H1 (cell line): ENCODE results near the gene ADGRG7. TPM values are rescaled to one million over a fixed set of nuclear protein-coding genes. Genes with fewer than 3 reads are reported as not detected.

Experiments
- CTCF ChIA-PET: fragments of 300-600 bp; sonication (Branson Sonifier 250); formaldehyde crosslinking; loops from one replicate; lab custom pipeline; 2021; ENCODE audit not compliant: partially characterized antibody; lab: Charles Lee
- POLR2A ChIA-PET: fragments of 300-600 bp; sonication (Branson Sonifier 250); formaldehyde crosslinking; loops from one replicate; lab custom pipeline; 2021; ENCODE audit warnings: inconsistent platforms; ENCODE audit not compliant: partially characterized antibody; lab: Charles Lee
- DNase-seq, 2 experiments: peaks; one replicate each; pipeline versions ENCODE4 v3.0.0 to v3.0.0-alpha.2; 2010 to 2022; ENCODE audit warnings: low spot score in 2 of 2, low read depth in 1 of 2, mixed read lengths in 1 of 2
- FAIRE-seq: peaks from 2 replicates; lab custom pipeline; 2011; peaks lifted over from hg19 to GRCh38; lab: Jason Lieb, UNC
- H2AFZ ChIP-seq: 2 replicates; pipeline ENCODE4 v1.8.1; 2012; ENCODE audit warnings: low read length, inconsistent platforms
- H2AK5ac ChIP-seq: 2 replicates; pipeline ENCODE4 v1.6.1; 2013; ENCODE audit warnings: low read depth, low read length
- H2BK120ac ChIP-seq: replicated peaks from 2 replicates; pipeline ENCODE3; 2013; ENCODE audit warnings: low read depth, low read length, inconsistent platforms
- H2BK12ac ChIP-seq: 2 replicates; pipeline ENCODE4 v1.6.1; 2013; ENCODE audit warnings: low read depth, low read length
- H2BK15ac ChIP-seq: 2 replicates; pipeline ENCODE4 v1.6.1; 2013; ENCODE audit warnings: low read length
- H2BK20ac ChIP-seq: 2 replicates; pipeline ENCODE4 v1.6.1; 2013; ENCODE audit warnings: low read length
- H2BK5ac ChIP-seq: 2 replicates; pipeline ENCODE4 v1.6.1; 2013; ENCODE audit warnings: low read depth, low read length
- H3K14ac ChIP-seq: 2 replicates; pipeline ENCODE4 v1.6.1; 2013; ENCODE audit warnings: inconsistent platforms; ENCODE audit not compliant: insufficient read length
- H3K18ac ChIP-seq: 2 replicates; pipeline ENCODE4 v1.6.1; 2013; ENCODE audit warnings: low read length; ENCODE audit errors: extremely low read depth
- H3K23ac ChIP-seq: 2 replicates; pipeline ENCODE4 v1.6.1; 2013; ENCODE audit warnings: inconsistent platforms; ENCODE audit not compliant: insufficient read length
- H3K23me2 ChIP-seq: 2 replicates; pipeline ENCODE4 v1.6.1; 2013; ENCODE audit warnings: low read depth, low read length
- H3K27ac ChIP-seq: 2 replicates; pipeline ENCODE4 v1.6.1; 2011; ENCODE audit warnings: low read depth, low read length, inconsistent platforms
- H3K27me3 ChIP-seq, 4 experiments: replicated peaks in 1 of 4; 1 replicate in 1 of 4; 2 replicates in 3 of 4; pipeline versions ENCODE4 v1.6.1 to v1.8.1; 2011 to 2013; ENCODE audit warnings: low read length in 3 of 4, mild to moderate bottlenecking in 3 of 4, inconsistent platforms in 2 of 4, mixed read lengths in 2 of 4, moderate library complexity in 1 of 4; ENCODE audit not compliant: control insufficient read depth in 3 of 4, insufficient read depth in 3 of 4; ENCODE audit errors: extremely low read depth in 1 of 4
- H3K36me3 ChIP-seq, 4 experiments: 2 replicates each; pipeline versions ENCODE4 v1.6.1 to v1.8.1; 2011 to 2013; ENCODE audit warnings: mild to moderate bottlenecking in 4 of 4, low read length in 3 of 4, moderate library complexity in 2 of 4, control low read depth in 1 of 4, inconsistent platforms in 1 of 4; ENCODE audit not compliant: insufficient read depth in 4 of 4, control insufficient read depth in 2 of 4
- H3K4ac ChIP-seq: replicated peaks from 2 replicates; pipeline ENCODE3; 2013; ENCODE audit warnings: low read length, low read depth, mixed read lengths, inconsistent platforms; ENCODE audit not compliant: insufficient read length
- H3K4me1 ChIP-seq, 4 experiments: replicated peaks in 1 of 4; 1 replicate in 1 of 4; 2 replicates in 3 of 4; pipeline versions ENCODE4 v1.6.1 to v1.8.1; 2011 to 2013; ENCODE audit warnings: low read length in 3 of 4, inconsistent platforms in 2 of 4, mixed read lengths in 1 of 4; ENCODE audit not compliant: insufficient read depth in 4 of 4, control insufficient read depth in 3 of 4
- H3K4me2 ChIP-seq, 2 experiments: 2 replicates each; pipeline versions ENCODE4 v1.6.1 to v1.8.1; 2011 to 2013; ENCODE audit warnings: low read depth in 2 of 2, low read length in 2 of 2, control low read depth in 1 of 2, inconsistent platforms in 1 of 2, mild to moderate bottlenecking in 1 of 2; ENCODE audit not compliant: insufficient read depth in 1 of 2
- H3K4me3 ChIP-seq, 4 experiments: fragments of 200-600, 300-600 bp in 1 of 4; sonication (generic), shearing (Covaris generic), sonication (Bioruptor Twin) in 1 of 4; 2 replicates each; pipeline versions ENCODE4 v1.5.1 to v1.8.1; 2011 to 2016; ENCODE audit warnings: low read length in 4 of 4, low read depth in 3 of 4, control low read depth in 2 of 4, inconsistent platforms in 2 of 4, mild to moderate bottlenecking in 2 of 4, mixed read lengths in 1 of 4, moderate library complexity in 1 of 4; ENCODE audit not compliant: insufficient read depth in 2 of 4; ENCODE audit errors: extremely low read depth in 1 of 4
- H3K56ac ChIP-seq: replicated peaks from 2 replicates; pipeline ENCODE3; 2013; ENCODE audit warnings: low read depth, mild to moderate bottlenecking, mixed read lengths, low read length, inconsistent platforms; ENCODE audit not compliant: insufficient read length
- H3K79me1 ChIP-seq: 2 replicates; pipeline ENCODE4 v1.6.1; 2013; ENCODE audit warnings: low read depth, low read length, control low read depth
- H3K79me2 ChIP-seq, 2 experiments: 2 replicates each; pipeline versions ENCODE4 v1.6.1 to v1.8.1; 2012 to 2013; ENCODE audit warnings: low read length in 2 of 2, mild to moderate bottlenecking in 2 of 2, inconsistent platforms in 1 of 2; ENCODE audit not compliant: insufficient read depth in 2 of 2, control insufficient read depth in 1 of 2
- H3K9ac ChIP-seq, 4 experiments: replicated peaks in 1 of 4; 1 replicate in 1 of 4; 2 replicates in 3 of 4; pipeline versions ENCODE4 v1.6.1 to v1.8.1; 2011 to 2013; ENCODE audit warnings: low read depth in 3 of 4, low read length in 3 of 4, control low read depth in 2 of 4, mild to moderate bottlenecking in 2 of 4, moderate library complexity in 2 of 4, inconsistent platforms in 1 of 4; ENCODE audit errors: extremely low read depth in 1 of 4
- H3K9me3 ChIP-seq, 2 experiments: 2 replicates each; pipeline versions ENCODE4 v1.6.1 to v1.8.1; 2012 to 2013; ENCODE audit warnings: mild to moderate bottlenecking in 2 of 2, moderate library complexity in 2 of 2, control low read depth in 1 of 2, inconsistent platforms in 1 of 2, low read depth in 1 of 2, low read length in 1 of 2, mixed read lengths in 1 of 2; ENCODE audit not compliant: insufficient read depth in 2 of 2
- H4K20me1 ChIP-seq, 2 experiments: replicated peaks in 1 of 2; 2 replicates each; pipeline versions ENCODE3 to v1.8.1; 2011 to 2013; ENCODE audit warnings: inconsistent platforms in 2 of 2, low read length in 2 of 2, mild to moderate bottlenecking in 1 of 2; ENCODE audit not compliant: insufficient read depth in 2 of 2, control insufficient read depth in 1 of 2
- H4K5ac ChIP-seq: 2 replicates; pipeline ENCODE4 v1.6.1; 2013; ENCODE audit warnings: low read length, low read depth, mixed read lengths, inconsistent platforms; ENCODE audit not compliant: insufficient read length
- H4K8ac ChIP-seq: 2 replicates; pipeline ENCODE4 v1.8.0; 2013; ENCODE audit warnings: mild to moderate bottlenecking, moderate library complexity, low read length, inconsistent platforms; ENCODE audit not compliant: insufficient read depth; ENCODE audit errors: extremely low read depth
- H4K91ac ChIP-seq: replicated peaks from 2 replicates; pipeline ENCODE3; 2013; ENCODE audit warnings: low read length, mixed read lengths, inconsistent platforms; ENCODE audit not compliant: insufficient read length
- BRCA1 ChIP-seq: IDR thresholded peaks from 2 replicates; pipeline ENCODE4 v1.6.1; 2012; ENCODE audit warnings: low read depth, low read length, improper control_type of control experiment
- CREB1 ChIP-seq: IDR thresholded peaks from 2 replicates; pipeline ENCODE4 v1.6.1; 2012; ENCODE audit warnings: inconsistent platforms
- EGR1 ChIP-seq: IDR thresholded peaks from 2 replicates; pipeline ENCODE4 v1.6.1; 2011; ENCODE audit warnings: low read depth, low read length, borderline replicate concordance
- KDM1A ChIP-seq: fragments of 200-600, 300-600 bp; sonication (generic); IDR thresholded peaks from 2 replicates; pipeline ENCODE4 v1.7.1; 2016; ENCODE audit warnings: mild to moderate bottlenecking, low read length, borderline replicate concordance
- POLR2A ChIP-seq, 2 experiments: IDR thresholded peaks; 1 replicate in 1 of 2; 2 replicates in 1 of 2; pipeline ENCODE4 v1.6.1; 2011; ENCODE audit warnings: low read depth in 2 of 2, low read length in 2 of 2, mild to moderate bottlenecking in 2 of 2; ENCODE audit errors: control extremely low read depth in 1 of 2
- RAD21 ChIP-seq, 2 experiments: IDR thresholded peaks in 1 of 2; conservative IDR thresholded peaks in 1 of 2; 2 replicates each; pipeline ENCODE4 v1.6.1; 2011; ENCODE audit warnings: low read depth in 2 of 2, low read length in 2 of 2, improper control_type of control experiment in 1 of 2, inconsistent platforms in 1 of 2, mild to moderate bottlenecking in 1 of 2, moderate library complexity in 1 of 2
- RFX5 ChIP-seq: IDR thresholded peaks from 2 replicates; pipeline ENCODE4 v1.6.1; 2011; ENCODE audit warnings: low read depth, low read length, improper control_type of control experiment, borderline replicate concordance
- SAP30 ChIP-seq: fragments of 300-600 bp; sonication (generic); IDR thresholded peaks from 2 replicates; pipeline ENCODE4 v1.7.1; 2012; ENCODE audit warnings: low read length, moderate library complexity, mild to moderate bottlenecking, inconsistent platforms; ENCODE audit not compliant: insufficient read depth, insufficient replicate concordance
- SIN3A ChIP-seq, 2 experiments: IDR thresholded peaks in 1 of 2; conservative IDR thresholded peaks in 1 of 2; 2 replicates each; pipeline ENCODE4 v1.6.1; 2011 to 2012; ENCODE audit warnings: low read length in 2 of 2, improper control_type of control experiment in 1 of 2, low read depth in 1 of 2, mild to moderate bottlenecking in 1 of 2
- SUZ12 ChIP-seq: fragments of 200-600 bp; sonication (generic); IDR thresholded peaks from 2 replicates; pipeline ENCODE4 v1.6.1; 2012; ENCODE audit warnings: mild to moderate bottlenecking, inconsistent platforms, low read length, moderate library complexity, mixed read lengths
- TCF12 ChIP-seq: IDR thresholded peaks from 2 replicates; pipeline ENCODE4 v1.6.1; 2011; ENCODE audit warnings: low read depth, mild to moderate bottlenecking, low read length
- YY1 ChIP-seq: IDR thresholded peaks from 2 replicates; pipeline ENCODE4 v1.6.1; 2011; ENCODE audit warnings: low read depth, mild to moderate bottlenecking, low read length
- WGBS, 2 experiments: shearing (Covaris generic) in 1 of 2; methylation state at CpG; one replicate each; pipeline versions ENCODE4 v1.1.6 to v1.1.7; 2013 to 2015; ENCODE audit warnings: low lambda C conversion rate in 2 of 2, mixed read lengths in 2 of 2, inconsistent platforms in 1 of 2, low coverage in 1 of 2, missing lambda C conversion rate in 1 of 2; ENCODE audit not compliant: insufficient replicate concordance in 2 of 2, insufficient coverage in 1 of 2, insufficient read length in 1 of 2; ENCODE audit errors: extremely low coverage in 1 of 2, missing lambda C conversion rate in 1 of 2; 5-methylcytosine and 5-hydroxymethylcytosine counted together
- polyA plus RNA-seq, 7 experiments: library from polyadenylated mRNA; depleted of rRNA in 3 of 7; stranded (reverse) in 5 of 7; unstranded in 2 of 7; fragments of >200 nt in 5 of 7; fragments of 200-250 nt in 2 of 7; gene quantifications; 1 replicate in 5 of 7; 2 replicates in 1 of 7; 4 replicates in 1 of 7; pipeline versions ENCODE4 v1.2.1 to v1.2.3, GENCODE V29; 2011 to 2013; ENCODE audit warnings: missing spikeins in 2 of 7, mixed read lengths in 2 of 7
- total RNA-seq: library from RNA; stranded (reverse); fragmentation: NEBNext Ultra II Directional; extraction: Animal tissue kit (Norgen Biotek cat#: 25700); gene quantifications from 2 replicates; pipeline ENCODE4 v1.2.1, GENCODE V29; 2021

Gene ADGRG7
- total and polyA plus RNA-seq, 2 of the 8 experiments (the other 6 are each of a cell fraction or from before 2014, with no cell fraction given), result not detected

DNA sequence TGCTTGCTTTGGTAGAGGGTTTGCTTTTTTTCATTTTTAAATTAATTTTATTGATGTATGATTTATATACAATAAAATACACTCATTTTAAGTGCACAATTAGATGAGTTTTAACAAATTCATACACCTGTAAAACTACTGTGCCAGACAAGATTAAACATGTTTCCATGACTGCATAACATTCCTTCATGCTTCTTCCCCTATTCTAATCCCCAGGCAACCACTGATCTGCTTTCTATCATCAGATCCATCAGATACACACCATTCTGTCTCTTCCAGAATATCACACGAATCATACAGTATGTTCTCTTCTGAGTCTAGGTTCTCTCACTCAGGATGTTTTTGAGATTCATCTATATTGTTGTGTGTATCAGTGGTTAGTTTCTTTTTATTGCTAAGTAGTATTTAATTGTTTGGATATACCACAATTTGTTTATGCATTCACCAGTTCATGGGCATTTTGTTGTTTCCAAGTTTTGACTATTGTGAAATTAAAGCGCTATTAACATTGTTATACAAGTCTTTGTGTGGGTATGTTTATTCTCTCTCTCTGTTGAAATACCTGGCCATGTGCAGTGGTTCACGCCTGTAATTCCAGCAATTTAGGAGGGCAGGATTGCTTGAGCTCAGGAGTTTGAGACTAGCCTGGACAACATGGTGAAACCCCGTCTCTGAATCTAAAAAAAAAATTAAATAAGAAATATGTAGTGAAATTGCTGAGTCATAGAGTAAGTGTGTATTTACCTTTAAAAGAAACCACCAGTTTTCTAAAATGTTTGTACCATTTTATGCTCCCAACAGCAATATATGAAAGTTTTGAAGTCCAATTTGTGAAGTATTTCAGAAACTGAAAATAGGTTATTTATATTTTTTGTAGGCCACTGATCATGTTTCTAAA, 92.9 kb downstream of the ADGRG7 start:
- Histone ChIP-seq H3K23ac (no peak overlapping the region), H3K18ac (no peak overlapping the region), H2BK120ac (no peak overlapping the region), H3K56ac (no peak overlapping the region), H2BK5ac (no peak overlapping the region), H3K14ac (no peak overlapping the region), H3K27ac (no peak overlapping the region), H3K4ac (no peak overlapping the region), H3K36me3 (no peaks in the 10 kb centered on the region), H2BK20ac (no peak overlapping the region), H4K5ac (no peak overlapping the region), H3K23me2 (no peaks in the 10 kb centered on the region), H2BK12ac (no peak overlapping the region), H3K27me3 (peaks cover 1 to 16% (median 7%) of the 10 kb centered on the region in 4 experiments; a peak in 6 of 7 replicates), H4K91ac (no peak overlapping the region), H2BK15ac (no peak overlapping the region), H3K9me3 (no peaks in the 10 kb centered on the region), H2AFZ (no peak overlapping the region), H3K79me2 (no peaks in the 10 kb centered on the region), H3K9ac (no peak overlapping the region), H4K8ac (no peak overlapping the region), H4K20me1 (no peaks in the 10 kb centered on the region), H3K4me1 (no peaks in the 10 kb centered on the region), H3K4me3 (no peak overlapping the region), H2AK5ac (no peak overlapping the region), H3K4me2 (no peak overlapping the region), H3K79me1 (no peaks in the 10 kb centered on the region)
- WGBS, 2 experiments, result 83% methylated on average over 4 of the region's 4 CpGs; no CpG with 5 or more reads in 1 of the 2 experiments
- ChIA-PET POLR2A (interaction anchor here (0.6 kb wide), 1 partner anchor 187 kb away, joined by 3 read pairs; no protein-coding TSS in a partner anchor), CTCF (no interaction called here)
- FAIRE-seq (no peak), DNase-seq (no peak)
- TF ChIP-seq SAP30 (no peak), EGR1 (no peak), CREB1 (no peak), POLR2A (IDR thresholded peaks at IDR 0.05; ENCODE audit: control extremely low read depth in 1 of 2, low read depth in 2 of 2, low read length in 2 of 2) (no peak), RAD21 (IDR thresholded peaks at IDR 0.05 in 1 of 2, conservative IDR thresholded peaks at IDR 0.05 in 1 of 2; ENCODE audit: low read depth in 2 of 2, low read length in 2 of 2) (no peak), SIN3A (conservative IDR thresholded peaks at IDR 0.05 in 1 of 2, IDR thresholded peaks at IDR 0.05 in 1 of 2; ENCODE audit: low read depth in 1 of 2, low read length in 2 of 2) (no peak), TCF12 (no peak), BRCA1 (no peak), RFX5 (no peak), YY1 (no peak), SUZ12 (no peak), KDM1A (no peak)
